HUES64 (cell line): ENCODE measurements around the gene SPA17.
A peak's percentile ranks its signal among the peaks of the same experiment; 100 is the strongest.

Experiments
- H3K27ac ChIP-seq: 2 replicates; pipeline ENCODE4 v1.7.0; 2013; ENCODE audit warnings: low read depth, low read length, inconsistent platforms
- H3K27me3 ChIP-seq: 2 replicates; pipeline ENCODE4 v1.6.1; 2013; ENCODE audit warnings: mild to moderate bottlenecking, low read length; ENCODE audit not compliant: insufficient read depth
- H3K36me3 ChIP-seq: 2 replicates; pipeline ENCODE4 v1.6.1; 2013; ENCODE audit warnings: mild to moderate bottlenecking, low read length; ENCODE audit not compliant: insufficient read depth
- H3K4me1 ChIP-seq: 2 replicates; pipeline ENCODE4 v1.6.1; 2013; ENCODE audit warnings: mild to moderate bottlenecking, low read length, moderate library complexity; ENCODE audit not compliant: insufficient read depth
- H3K4me3 ChIP-seq: 2 replicates; pipeline ENCODE4 v1.5.1; 2013; ENCODE audit warnings: mild to moderate bottlenecking, low read length, moderate library complexity
- H3K9ac ChIP-seq: 2 replicates; pipeline ENCODE4 v1.6.1; 2013; ENCODE audit warnings: mild to moderate bottlenecking, low read depth, low read length
- H3K9me3 ChIP-seq: 2 replicates; pipeline ENCODE4 v1.6.1; 2013; ENCODE audit warnings: low read depth, low read length; ENCODE audit not compliant: insufficient read depth
- WGBS: fragments of 150-250, 120-280 bp; methylation state at CpG from one replicate; pipeline ENCODE4 v1.1.7; 2013; ENCODE audit warnings: missing lambda C conversion rate; 5-methylcytosine and 5-hydroxymethylcytosine counted together

SPA17 gene

GRCh38 chr11:124742555-124742954 is 68.9 kb downstream of the SPA17 start:
- H3K9me3 ChIP-seq: no peaks in the 10 kb centered on the region

GRCh38 chr11:124743050-124743449 is 69.3 kb downstream of the SPA17 start:
- peaks cover 95% of the 10 kb centered on the region for H3K27me3 ChIP-seq

More at GRCh38 chr11:124742555-124742954, 68.9 kb downstream of the SPA17 start:
- no peaks in the 10 kb centered on the region for H3K36me3 ChIP-seq
- H3K9ac ChIP-seq: no peak overlapping the region
- 74% methylated on average over 2 of the region's 2 CpGs for WGBS
- H3K4me1 ChIP-seq: peaks cover 17% of the 10 kb centered on the region
- H3K27me3 ChIP-seq: peaks cover 95% of the 10 kb centered on the region
- no peak overlapping the region for H3K27ac ChIP-seq
- H3K4me3 ChIP-seq: no peak overlapping the region

GRCh38 chr11:124745270-124745834 is 71.6 kb downstream of the SPA17 start:
- peak overlapping the region; percentile 68 for H3K4me3 ChIP-seq

More at GRCh38 chr11:124743050-124743449, 69.3 kb downstream of the SPA17 start:
- WGBS: 81% methylated on average over 6 of the region's 6 CpGs
- H3K27ac ChIP-seq: no peak overlapping the region
- peaks cover 21% of the 10 kb centered on the region for H3K4me1 ChIP-seq
- H3K36me3 ChIP-seq: no peaks in the 10 kb centered on the region
- H3K9me3 ChIP-seq: no peaks in the 10 kb centered on the region
- H3K9ac ChIP-seq: no peak overlapping the region
- H3K4me3 ChIP-seq: no peak overlapping the region

GRCh38 chr11:124745835-124746620 is 72.3 kb downstream of the SPA17 start:
- Histone ChIP-seq H3K36me3 (no peaks in the 10 kb centered on the region), H3K4me3 (peak overlapping the region; percentile 68), H3K27ac (no peak overlapping the region), H3K9me3 (no peaks in the 10 kb centered on the region), H3K27me3 (peaks cover 99% of the 10 kb centered on the region), H3K4me1 (peaks cover 15% of the 10 kb centered on the region), H3K9ac (no peak overlapping the region)
- under 1% methylated on average over 38 of the region's 41 CpGs for WGBS

More at GRCh38 chr11:124745270-124745834, 71.6 kb downstream of the SPA17 start:
- H3K9ac ChIP-seq: no peak overlapping the region
- 3% methylated on average over 44 of the region's 44 CpGs for WGBS
- peaks cover 15% of the 10 kb centered on the region for H3K4me1 ChIP-seq
- H3K36me3 ChIP-seq: no peaks in the 10 kb centered on the region
- no peak overlapping the region for H3K27ac ChIP-seq
- H3K9me3 ChIP-seq: no peaks in the 10 kb centered on the region
- H3K27me3 ChIP-seq: peaks cover 99% of the 10 kb centered on the region

GRCh38 chr11:124746621-124747243 is 73.0 kb downstream of the SPA17 start:
- H3K4me3 ChIP-seq: peak overlapping the region; percentile 68
- H3K4me1 ChIP-seq: peaks cover 15% of the 10 kb centered on the region
- peaks cover 99% of the 10 kb centered on the region for H3K27me3 ChIP-seq
- no peaks in the 10 kb centered on the region for H3K36me3 ChIP-seq
- under 1% methylated on average over 37 of the region's 37 CpGs for WGBS
- H3K9ac ChIP-seq: no peak overlapping the region
- no peaks in the 10 kb centered on the region for H3K9me3 ChIP-seq
- H3K27ac ChIP-seq: no peak overlapping the region
